HL-60 (cell line): ENCODE data around the gene KCNH1.

ENCODE experiments used
- DNase-seq, 2 experiments: peaks; one replicate each; pipeline ENCODE4 v3.0.0-alpha.2; 2010 to 2020; ENCODE audit warnings: low read depth in 1 of 2, low spot score in 1 of 2
- H3K27ac ChIP-seq: fragments of 250-450 bp; sonication (Bioruptor Pico); replicated peaks from 2 replicates; pipeline ENCODE4 v1.5.1; 2020; ENCODE audit warnings: mild to moderate bottlenecking, moderate library complexity
- H3K27me3 ChIP-seq: fragments of 250-450 bp; sonication (Bioruptor Pico); 2 replicates; pipeline ENCODE4 v1.5.1; 2021; ENCODE audit warnings: mild to moderate bottlenecking, moderate library complexity; ENCODE audit not compliant: insufficient read depth, poor library complexity, severe bottlenecking
- H3K4me3 ChIP-seq: replicated peaks from 2 replicates; pipeline ENCODE4 v1.5.1; 2011; ENCODE audit warnings: mild to moderate bottlenecking, control low read depth, low read length; ENCODE audit not compliant: insufficient read depth
- CTCF ChIP-seq: IDR thresholded peaks from one replicate; pipeline ENCODE4 v1.5.1; 2011; ENCODE audit warnings: low read length, control low read depth, inconsistent platforms; ENCODE audit not compliant: insufficient read depth
- GABPA ChIP-seq: IDR thresholded peaks from 2 replicates; pipeline ENCODE4 v1.6.1; 2012; ENCODE audit warnings: low read depth
- POLR2AphosphoS5 ChIP-seq: IDR thresholded peaks from 2 replicates; pipeline ENCODE4 v1.6.1; 2012; ENCODE audit warnings: low read depth
- SPI1 ChIP-seq: IDR thresholded peaks from 2 replicates; pipeline ENCODE4 v1.6.1; 2012; ENCODE audit warnings: low read depth, mild to moderate bottlenecking, borderline replicate concordance
- TF ChIP-seq, protein P1 (sequence below): IDR thresholded peaks from 2 replicates; pipeline ENCODE4 v1.6.1; 2012; ENCODE audit warnings: low read depth; ENCODE audit not compliant: insufficient replicate concordance

The KCNH1 gene

GRCh38 chr1:211126622-211127021, 7.3 kb downstream of the KCNH1 start:
- TF ChIP-seq SPI1 (no peak), GABPA (no peak), POLR2AphosphoS5 (no peak), CTCF (no peak)
- TF ChIP-seq, protein P1, sequence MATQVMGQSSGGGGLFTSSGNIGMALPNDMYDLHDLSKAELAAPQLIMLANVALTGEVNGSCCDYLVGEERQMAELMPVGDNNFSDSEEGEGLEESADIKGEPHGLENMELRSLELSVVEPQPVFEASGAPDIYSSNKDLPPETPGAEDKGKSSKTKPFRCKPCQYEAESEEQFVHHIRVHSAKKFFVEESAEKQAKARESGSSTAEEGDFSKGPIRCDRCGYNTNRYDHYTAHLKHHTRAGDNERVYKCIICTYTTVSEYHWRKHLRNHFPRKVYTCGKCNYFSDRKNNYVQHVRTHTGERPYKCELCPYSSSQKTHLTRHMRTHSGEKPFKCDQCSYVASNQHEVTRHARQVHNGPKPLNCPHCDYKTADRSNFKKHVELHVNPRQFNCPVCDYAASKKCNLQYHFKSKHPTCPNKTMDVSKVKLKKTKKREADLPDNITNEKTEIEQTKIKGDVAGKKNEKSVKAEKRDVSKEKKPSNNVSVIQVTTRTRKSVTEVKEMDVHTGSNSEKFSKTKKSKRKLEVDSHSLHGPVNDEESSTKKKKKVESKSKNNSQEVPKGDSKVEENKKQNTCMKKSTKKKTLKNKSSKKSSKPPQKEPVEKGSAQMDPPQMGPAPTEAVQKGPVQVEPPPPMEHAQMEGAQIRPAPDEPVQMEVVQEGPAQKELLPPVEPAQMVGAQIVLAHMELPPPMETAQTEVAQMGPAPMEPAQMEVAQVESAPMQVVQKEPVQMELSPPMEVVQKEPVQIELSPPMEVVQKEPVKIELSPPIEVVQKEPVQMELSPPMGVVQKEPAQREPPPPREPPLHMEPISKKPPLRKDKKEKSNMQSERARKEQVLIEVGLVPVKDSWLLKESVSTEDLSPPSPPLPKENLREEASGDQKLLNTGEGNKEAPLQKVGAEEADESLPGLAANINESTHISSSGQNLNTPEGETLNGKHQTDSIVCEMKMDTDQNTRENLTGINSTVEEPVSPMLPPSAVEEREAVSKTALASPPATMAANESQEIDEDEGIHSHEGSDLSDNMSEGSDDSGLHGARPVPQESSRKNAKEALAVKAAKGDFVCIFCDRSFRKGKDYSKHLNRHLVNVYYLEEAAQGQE = no peak
- no peak overlapping the region for H3K27ac ChIP-seq
- no peak for DNase-seq
- H3K27me3 ChIP-seq = peaks cover 2% of the 10 kb centered on the region
- H3K4me3 ChIP-seq = no peak overlapping the region

DNA sequence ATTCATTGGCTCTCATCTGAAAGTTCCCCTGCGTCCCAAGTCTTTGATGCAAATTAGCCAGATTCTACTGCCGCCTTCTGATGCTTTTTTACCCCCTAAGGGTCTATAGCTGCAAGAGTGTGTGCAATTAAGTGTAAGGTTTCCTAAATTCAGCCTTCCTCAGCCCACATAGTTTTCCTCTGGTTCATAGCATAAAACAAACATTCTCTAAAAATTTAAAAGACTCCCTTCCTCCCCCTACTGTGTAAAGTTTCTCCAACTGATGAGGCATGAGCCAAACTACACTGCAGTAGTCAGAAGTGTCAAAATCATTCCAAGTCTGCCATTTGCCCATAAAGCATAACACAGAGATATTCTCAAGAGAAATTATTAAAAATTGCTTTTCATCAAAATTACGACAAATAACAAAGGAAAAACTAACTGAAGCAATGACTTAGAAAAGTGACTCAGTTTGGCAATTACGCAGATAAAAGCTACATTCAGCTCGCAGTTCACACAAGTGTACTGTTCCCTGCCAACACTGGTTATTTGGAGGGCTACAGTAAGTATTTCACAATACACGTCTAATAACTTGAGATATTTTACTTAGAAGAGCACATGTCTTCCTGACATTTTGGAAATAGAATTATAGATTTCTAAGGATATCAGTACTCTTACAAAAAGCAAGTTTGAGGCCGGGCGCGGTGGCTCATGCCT, 15.4 kb downstream of the KCNH1 start:
- H3K27me3 ChIP-seq = no peaks in the 10 kb centered on the region
- TF ChIP-seq GABPA = no peak
- TF ChIP-seq, protein P1 = no peak
- no peak for TF ChIP-seq CTCF
- no peak for TF ChIP-seq SPI1
- TF ChIP-seq POLR2AphosphoS5 = no peak
- DNase-seq = no peak
- H3K4me3 ChIP-seq = no peak overlapping the region
- no peak overlapping the region for H3K27ac ChIP-seq

GRCh38 chr1:211114446-211114845, 19.5 kb downstream of the KCNH1 start:
- Histone ChIP-seq H3K27me3 (peaks cover 2% of the 10 kb centered on the region), H3K27ac (no peak overlapping the region), H3K4me3 (no peak overlapping the region)
- no peak for DNase-seq
- TF ChIP-seq POLR2AphosphoS5 = no peak
- TF ChIP-seq SPI1 = no peak
- no peak for TF ChIP-seq GABPA
- TF ChIP-seq CTCF = no peak
- TF ChIP-seq, protein P1 = no peak
